Stimulated activated CD8-positive, alpha-beta memory T cell treated with anti-CD3 and anti-CD28 coated beads, Interleukin-4, amount 100 ng/mL, for 24 hours (primary cell): ENCODE results near the gene MOCS1.

Experiments used
- DNase-seq: peaks from one replicate; pipeline ENCODE4 v3.0.0-alpha.2; 2020; ENCODE audit warnings: low read depth

Gene MOCS1

GRCh38 chr6:39948199-39948791 lies 14.0 kb upstream of the MOCS1 start:
- DNase-seq, result no peak

GRCh38 chr6:39947611-39948068 lies 13.4 kb upstream of the MOCS1 start:
- no peak for DNase-seq

GRCh38 chr6:39945626-39946025 lies 11.4 kb upstream of the MOCS1 start:
- DNase-seq, result no peak

GRCh38 chr6:39942903-39943580 lies 8.8 kb upstream of the MOCS1 start:
- no peak for DNase-seq

- DNase-seq, result no peak
Measured at GRCh38 chr6:39941820-39942219, 7.6 kb upstream of the MOCS1 start.

- DNase-seq, result no peak
Measured at GRCh38 chr6:39941138-39941537, 6.9 kb upstream of the MOCS1 start.

GRCh38 chr6:39938773-39939654 lies 4.8 kb upstream of the MOCS1 start:
- no peak for DNase-seq

- DNase-seq, result no peak
Measured at GRCh38 chr6:39937686-39938333, 3.5 kb upstream of the MOCS1 start.

- no peak for DNase-seq
Measured at GRCh38 chr6:39936857-39937256, 2.6 kb upstream of the MOCS1 start.

- DNase-seq, result no peak
Measured at GRCh38 chr6:39935241-39935640, 979 bp upstream of the MOCS1 start.

GRCh38 chr6:39933669-39934130 lies 562 bp downstream of the MOCS1 start:
- no peak for DNase-seq

GRCh38 chr6:39932386-39932910 lies 1.8 kb downstream of the MOCS1 start:
- no peak for DNase-seq

- no peak for DNase-seq
Measured at GRCh38 chr6:39931607-39932006, 2.7 kb downstream of the MOCS1 start.

GRCh38 chr6:39930540-39930939 lies 3.7 kb downstream of the MOCS1 start:
- no peak for DNase-seq

- DNase-seq, result no peak
Measured at GRCh38 chr6:39929733-39930461, 4.4 kb downstream of the MOCS1 start.

- no peak for DNase-seq
Measured at GRCh38 chr6:39929039-39929732, 5.1 kb downstream of the MOCS1 start.

GRCh38 chr6:39927159-39927558 lies 7.1 kb downstream of the MOCS1 start:
- no peak for DNase-seq

- DNase-seq, result no peak
Measured at GRCh38 chr6:39926668-39927067, 7.6 kb downstream of the MOCS1 start.

GRCh38 chr6:39925931-39926290 lies 8.4 kb downstream of the MOCS1 start:
- DNase-seq, result no peak

- no peak for DNase-seq
Measured at GRCh38 chr6:39925191-39925930, 8.9 kb downstream of the MOCS1 start.
